Skeletal muscle satellite cell (primary cell): Measurements from ENCODE around the gene GHRHR.
A peak's percentile ranks its signal among the peaks of the same experiment; 100 is the strongest.

Experiments used
- H3K27me3 ChIP-seq: 2 replicates; pipeline ENCODE4 v1.7.0; 2013; ENCODE audit warnings: low read length; ENCODE audit not compliant: control insufficient read depth, insufficient read depth
- H3K36me3 ChIP-seq: 2 replicates; pipeline ENCODE4 v1.7.0; 2013; ENCODE audit warnings: mild to moderate bottlenecking, control low read depth, low read length; ENCODE audit not compliant: insufficient read depth
- H3K4me1 ChIP-seq: 2 replicates; pipeline ENCODE4 v1.7.0; 2013; ENCODE audit warnings: low read length; ENCODE audit not compliant: control insufficient read depth, insufficient read depth
- H3K4me2 ChIP-seq: 2 replicates; pipeline ENCODE4 v1.7.0; 2013; ENCODE audit warnings: mild to moderate bottlenecking, low read length
- H3K4me3 ChIP-seq: 2 replicates; pipeline ENCODE4 v1.7.0; 2013; ENCODE audit warnings: low read length
- H3K9ac ChIP-seq: 2 replicates; pipeline ENCODE4 v1.7.0; 2013; ENCODE audit warnings: mild to moderate bottlenecking, low read depth, low read length, moderate library complexity
- H3K9me3 ChIP-seq: replicated peaks from 2 replicates; pipeline ENCODE4 v1.7.0; 2013; ENCODE audit warnings: mild to moderate bottlenecking, control low read depth, low read length

The GHRHR gene

GRCh38 chr7:30929686-30930085 is 34.1 kb upstream of the GHRHR start:
- Histone ChIP-seq H3K4me2 (no peak overlapping the region), H3K9ac (no peak overlapping the region), H3K27me3 (peaks cover 17% of the 10 kb centered on the region), H3K4me3 (no peak overlapping the region), H3K36me3 (no peaks in the 10 kb centered on the region), H3K4me1 (peaks cover 15% of the 10 kb centered on the region), H3K9me3 (peaks cover 6% of the 10 kb centered on the region)

DNA sequence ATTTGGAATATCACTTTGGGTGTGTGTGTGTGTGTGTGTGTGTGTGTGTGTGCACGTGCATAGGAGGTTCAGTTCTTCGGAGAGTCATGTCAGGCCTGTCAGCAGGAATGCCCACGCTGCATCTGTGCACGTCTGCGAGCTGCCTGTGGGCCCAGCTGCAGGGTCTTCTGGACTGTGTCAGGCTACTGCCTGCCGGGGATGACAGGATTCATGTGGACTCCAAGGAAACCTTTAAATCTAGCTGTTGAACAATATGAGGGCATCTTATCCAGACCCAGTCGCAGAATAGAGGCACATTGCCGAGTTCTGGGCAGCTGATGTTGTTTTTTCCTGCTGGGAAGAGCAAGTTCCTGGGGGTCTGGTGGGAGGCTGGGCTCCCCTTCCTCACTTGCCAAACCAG is 33.1 kb upstream of the GHRHR start:
- no peak overlapping the region for H3K9ac ChIP-seq
- H3K27me3 ChIP-seq: peaks cover 17% of the 10 kb centered on the region
- H3K4me2 ChIP-seq: no peak overlapping the region
- H3K36me3 ChIP-seq: no peaks in the 10 kb centered on the region
- peaks cover 6% of the 10 kb centered on the region for H3K9me3 ChIP-seq
- no peak overlapping the region for H3K4me3 ChIP-seq
- H3K4me1 ChIP-seq: peaks cover 15% of the 10 kb centered on the region

DNA sequence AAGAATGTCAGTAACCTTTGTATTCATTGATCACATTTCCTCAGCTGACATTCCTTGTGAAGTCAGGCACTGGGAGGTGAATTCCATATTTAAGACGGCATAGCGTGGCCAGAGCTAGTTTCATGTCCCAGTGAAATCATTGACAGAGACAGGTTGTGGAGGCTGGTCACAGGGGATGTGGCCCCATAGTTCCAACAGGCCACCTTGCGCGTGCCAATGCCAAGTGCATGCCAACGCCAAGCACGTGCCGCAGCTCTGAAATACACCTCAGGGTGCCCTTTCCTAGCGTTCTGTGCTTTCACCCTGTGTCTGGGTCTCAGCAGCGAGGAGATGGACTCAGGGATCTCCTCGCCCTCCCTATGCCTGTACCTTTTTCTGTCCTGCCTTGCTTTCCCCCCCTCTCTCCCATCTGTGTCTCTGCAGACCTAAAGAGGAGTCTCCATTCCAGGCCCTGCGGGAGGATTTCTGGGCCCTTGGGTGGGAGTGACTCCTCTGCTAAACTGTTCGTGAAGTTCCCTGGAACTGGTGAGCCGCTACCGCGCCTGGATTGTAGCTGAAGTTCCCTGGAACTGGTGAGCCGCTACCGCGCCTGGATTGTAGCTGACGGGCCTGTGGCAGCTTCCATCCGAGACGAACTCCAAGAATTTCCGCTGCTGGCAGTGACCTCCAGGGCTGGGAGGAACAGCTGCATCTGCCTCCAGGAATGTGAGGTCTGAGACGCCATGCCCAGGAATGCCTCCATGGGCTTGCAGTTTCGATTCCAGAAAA is 32.4 kb upstream of the GHRHR start:
- peaks cover 15% of the 10 kb centered on the region for H3K4me1 ChIP-seq
- H3K4me2 ChIP-seq: peak overlapping the region; percentile 43
- H3K36me3 ChIP-seq: no peaks in the 10 kb centered on the region
- peak overlapping the region; percentile 36 for H3K9ac ChIP-seq
- H3K4me3 ChIP-seq: peak overlapping the region; percentile 11
- H3K9me3 ChIP-seq: peaks cover 6% of the 10 kb centered on the region
- peaks cover 17% of the 10 kb centered on the region for H3K27me3 ChIP-seq

DNA sequence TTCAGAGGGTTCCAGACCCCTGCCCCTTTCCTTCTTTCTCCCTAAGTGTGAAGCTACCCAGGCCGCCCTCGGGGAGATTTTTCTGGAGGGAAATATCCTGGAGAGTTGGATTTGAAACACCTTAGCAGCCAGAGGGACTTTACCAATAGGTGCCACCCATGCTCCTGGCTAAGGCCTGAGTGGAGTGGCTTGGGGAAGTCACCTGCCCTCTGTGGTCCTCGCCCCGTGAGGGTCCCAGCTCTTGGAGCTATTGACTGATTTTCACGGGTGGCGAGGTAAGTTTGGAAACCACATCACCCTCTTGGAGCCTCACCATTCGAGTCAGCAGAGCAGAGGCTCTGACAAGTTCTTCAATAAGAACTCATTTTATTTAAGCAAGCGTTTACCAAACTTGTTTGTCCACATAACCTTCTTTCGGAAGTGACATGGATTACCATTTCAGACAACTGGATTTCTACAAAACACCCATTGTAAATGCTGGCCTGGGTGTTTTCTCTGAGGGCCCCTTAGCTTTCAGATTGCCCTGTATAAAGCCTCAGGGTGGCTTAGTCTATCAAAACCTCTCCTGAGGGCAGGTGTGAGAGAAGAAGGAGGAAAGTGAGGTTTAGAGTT is 31.7 kb upstream of the GHRHR start:
- H3K36me3 ChIP-seq: no peaks in the 10 kb centered on the region
- peak overlapping the region; percentile 43 for H3K4me2 ChIP-seq
- H3K4me1 ChIP-seq: peaks cover 15% of the 10 kb centered on the region
- H3K4me3 ChIP-seq: no peak overlapping the region
- peak overlapping the region; percentile 36 for H3K9ac ChIP-seq
- H3K9me3 ChIP-seq: peaks cover 3% of the 10 kb centered on the region
- peaks cover 23% of the 10 kb centered on the region for H3K27me3 ChIP-seq

GRCh38 chr7:30932562-30932961 is 31.2 kb upstream of the GHRHR start:
- H3K9ac ChIP-seq: no peak overlapping the region
- H3K4me3 ChIP-seq: no peak overlapping the region
- peaks cover 28% of the 10 kb centered on the region for H3K27me3 ChIP-seq
- H3K9me3 ChIP-seq: no peaks in the 10 kb centered on the region
- no peaks in the 10 kb centered on the region for H3K36me3 ChIP-seq
- H3K4me2 ChIP-seq: no peak overlapping the region
- H3K4me1 ChIP-seq: peaks cover 15% of the 10 kb centered on the region

DNA sequence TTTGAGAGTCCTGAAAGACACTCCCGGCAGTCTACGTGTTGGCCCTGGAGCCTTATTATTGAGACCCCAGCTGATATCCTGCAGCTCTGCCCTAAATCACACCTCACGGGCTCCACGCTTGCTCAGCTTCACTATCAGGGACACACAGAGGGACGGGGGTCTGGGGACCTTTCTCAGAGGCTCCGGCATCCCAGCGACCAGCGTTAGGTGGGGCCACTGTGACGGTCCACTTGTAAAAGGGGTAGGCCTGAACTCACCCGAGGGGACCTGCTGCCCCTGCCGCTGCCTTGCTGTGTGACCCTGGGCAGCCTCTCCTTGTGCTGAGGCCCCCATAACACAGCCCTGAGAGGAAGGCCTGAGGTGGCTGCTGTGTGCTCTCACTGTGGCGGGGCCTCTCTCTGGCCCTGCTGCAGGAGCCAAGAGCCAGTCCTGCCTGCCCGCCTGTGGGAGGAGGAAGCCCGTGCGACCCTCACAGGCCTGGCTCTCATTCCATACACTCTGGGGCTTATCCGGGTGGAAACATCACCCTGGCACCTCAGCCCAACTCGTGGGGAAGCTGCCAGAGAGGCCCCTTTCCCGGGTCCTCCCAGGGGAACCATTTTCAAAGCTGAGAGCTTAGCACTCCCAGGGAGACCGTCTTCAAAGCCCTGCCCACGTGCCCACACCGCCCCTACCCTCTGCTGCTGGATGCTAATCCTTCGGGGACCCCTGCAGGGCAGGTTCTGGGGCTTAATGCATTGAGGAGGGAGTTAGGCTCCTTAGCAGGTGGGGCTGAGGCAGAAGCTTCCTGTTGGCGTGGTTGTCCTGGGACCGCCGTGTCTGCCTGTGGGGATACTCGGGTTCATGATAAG is 30.4 kb upstream of the GHRHR start:
- peaks cover 15% of the 10 kb centered on the region for H3K4me1 ChIP-seq
- H3K4me3 ChIP-seq: no peak overlapping the region
- no peaks in the 10 kb centered on the region for H3K36me3 ChIP-seq
- no peak overlapping the region for H3K9ac ChIP-seq
- H3K4me2 ChIP-seq: no peak overlapping the region
- H3K9me3 ChIP-seq: no peaks in the 10 kb centered on the region
- H3K27me3 ChIP-seq: peaks cover 34% of the 10 kb centered on the region

DNA sequence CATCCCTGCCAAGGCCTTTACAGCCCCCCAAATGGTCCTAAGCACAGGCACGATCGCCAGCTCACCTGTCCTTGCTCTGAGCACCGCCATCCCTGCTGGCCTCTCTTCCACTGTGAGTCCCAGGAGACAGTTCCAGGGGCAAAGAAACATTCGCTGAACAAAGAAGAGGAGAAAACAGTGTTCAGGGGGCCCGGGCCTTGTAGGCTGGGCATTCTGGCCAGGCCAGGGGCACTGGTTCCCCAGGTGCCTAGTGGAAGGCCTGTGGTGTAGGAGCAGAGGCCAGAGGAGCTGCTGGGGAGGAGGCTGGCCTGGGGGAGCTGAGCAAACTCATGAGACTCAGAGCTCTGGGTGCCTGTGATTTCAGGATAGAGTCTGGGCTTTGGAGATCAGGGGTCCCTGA is 29.5 kb upstream of the GHRHR start:
- no peak overlapping the region for H3K9ac ChIP-seq
- no peaks in the 10 kb centered on the region for H3K36me3 ChIP-seq
- peaks cover 15% of the 10 kb centered on the region for H3K4me1 ChIP-seq
- H3K27me3 ChIP-seq: peaks cover 38% of the 10 kb centered on the region
- no peak overlapping the region for H3K4me3 ChIP-seq
- no peak overlapping the region for H3K4me2 ChIP-seq
- no peaks in the 10 kb centered on the region for H3K9me3 ChIP-seq

DNA sequence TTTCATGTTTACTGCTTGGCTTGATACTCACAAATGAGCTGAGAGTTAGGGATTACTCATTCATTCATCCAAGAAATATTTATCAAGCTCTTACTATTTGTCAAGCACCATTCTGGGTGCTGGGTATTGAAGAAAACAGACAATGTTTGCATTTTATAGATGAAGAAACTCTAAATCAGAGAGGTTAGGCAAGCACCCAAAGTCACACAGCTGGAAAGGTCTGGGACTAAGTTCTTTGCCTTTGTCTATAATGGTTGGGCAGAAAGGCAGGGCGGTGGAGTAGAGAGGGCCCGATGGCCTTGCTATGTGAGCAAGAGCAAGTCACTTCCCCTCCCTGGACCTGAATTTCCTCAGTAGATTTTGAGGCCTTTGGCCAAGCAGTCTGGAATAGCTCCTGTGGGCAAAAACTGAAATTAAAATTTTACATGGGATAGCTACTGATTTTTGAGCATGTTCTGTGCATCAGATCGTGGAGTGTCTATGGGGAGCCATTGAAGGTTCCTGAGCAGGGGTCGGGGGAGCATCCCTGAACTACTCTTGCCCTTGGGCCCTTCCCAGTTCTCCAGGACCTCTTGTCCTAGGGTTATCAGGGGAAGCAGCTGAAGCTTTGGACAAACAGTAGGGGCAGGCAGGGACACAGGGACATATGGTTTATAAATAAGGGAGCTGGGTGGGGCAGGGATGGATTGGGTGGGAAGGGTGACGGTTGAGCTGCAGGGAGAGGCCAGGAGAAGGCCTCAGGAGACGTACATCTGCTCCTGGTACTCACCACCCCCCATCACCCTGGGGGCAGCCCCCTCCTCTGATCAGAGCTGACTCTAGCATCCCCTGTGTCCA is 28.8 kb upstream of the GHRHR start:
- H3K4me2 ChIP-seq: no peak overlapping the region
- no peaks in the 10 kb centered on the region for H3K9me3 ChIP-seq
- H3K4me1 ChIP-seq: peaks cover 15% of the 10 kb centered on the region
- H3K9ac ChIP-seq: no peak overlapping the region
- H3K36me3 ChIP-seq: no peaks in the 10 kb centered on the region
- H3K4me3 ChIP-seq: no peak overlapping the region
- H3K27me3 ChIP-seq: peaks cover 40% of the 10 kb centered on the region

- no peaks in the 10 kb centered on the region for H3K36me3 ChIP-seq
- no peaks in the 10 kb centered on the region for H3K9me3 ChIP-seq
- H3K27me3 ChIP-seq: peaks cover 46% of the 10 kb centered on the region
- no peak overlapping the region for H3K4me3 ChIP-seq
- peaks cover 15% of the 10 kb centered on the region for H3K4me1 ChIP-seq
- H3K4me2 ChIP-seq: no peak overlapping the region
- no peak overlapping the region for H3K9ac ChIP-seq
These were observed 28.2 kb upstream of the GHRHR start for GRCh38 chr7:30935569-30935877.

- peaks cover 8% of the 10 kb centered on the region for H3K4me1 ChIP-seq
- peaks cover 53% of the 10 kb centered on the region for H3K27me3 ChIP-seq
- H3K36me3 ChIP-seq: no peaks in the 10 kb centered on the region
- no peak overlapping the region for H3K4me2 ChIP-seq
- H3K9ac ChIP-seq: no peak overlapping the region
- H3K4me3 ChIP-seq: no peak overlapping the region
- no peaks in the 10 kb centered on the region for H3K9me3 ChIP-seq
These were observed 27.0 kb upstream of the GHRHR start for GRCh38 chr7:30936650-30937245.

DNA sequence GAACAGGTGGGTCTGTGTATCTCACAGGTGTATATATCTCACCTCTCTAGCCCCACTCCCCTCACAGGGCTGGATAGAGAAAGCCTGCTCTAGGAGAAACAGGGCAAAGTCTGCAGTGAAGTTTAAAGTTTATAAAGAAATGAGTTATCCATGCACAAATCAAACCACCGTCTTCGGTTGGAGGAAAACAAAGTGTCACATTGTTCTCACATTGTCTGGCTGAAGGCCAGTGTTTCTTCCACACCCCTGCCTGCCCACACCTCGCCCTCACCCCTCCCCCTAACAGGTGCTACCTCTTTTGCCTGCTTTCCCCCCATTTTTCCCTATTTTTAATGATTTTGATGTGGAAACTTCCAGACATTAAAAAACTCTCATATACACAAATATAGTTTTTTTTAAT is 26.3 kb upstream of the GHRHR start:
- Histone ChIP-seq H3K9me3 (no peaks in the 10 kb centered on the region), H3K4me3 (no peak overlapping the region), H3K9ac (no peak overlapping the region), H3K36me3 (no peaks in the 10 kb centered on the region), H3K4me1 (peaks cover 1% of the 10 kb centered on the region), H3K4me2 (no peak overlapping the region), H3K27me3 (peaks cover 53% of the 10 kb centered on the region)
